ENCODE data around the gene EHBP1.

- TF ChIP-seq CTCF (IDR thresholded peaks at IDR 0.05 in 4 of 5, conservative IDR thresholded peaks at IDR 0.05 in 1 of 5) (no peak), POLR2A (IDR thresholded peaks at IDR 0.05) (no peak)
Observed at GRCh38 chr2:62964050-62964449, 258.5 kb downstream of the EHBP1 start.

All from gastrocnemius medialis (tissue), 4 donors.